D721Med (cell line): ENCODE results near the gene MVB12B.

ENCODE experiments used
- DNase-seq: peaks from one replicate; pipeline ENCODE4 v3.0.0; 2011; ENCODE audit warnings: low spot score; ENCODE audit not compliant: insufficient read length
- FAIRE-seq: peaks from 2 replicates; lab custom pipeline; 2011; peaks lifted over from hg19 to GRCh38; lab: Jason Lieb, UNC
- CTCF ChIP-seq: IDR thresholded peaks from 2 replicates; pipeline ENCODE4 v1.5.1; 2012; ENCODE audit warnings: mild to moderate bottlenecking, control low read depth; ENCODE audit not compliant: insufficient read depth; ENCODE audit errors: missing control alignments

The MVB12B gene

GRCh38 chr9:126404459-126404858 is 77.8 kb downstream of the MVB12B start:
- FAIRE-seq (no peak), DNase-seq (no peak)
- no peak for TF ChIP-seq CTCF

GRCh38 chr9:126406075-126406667 is 79.5 kb downstream of the MVB12B start:
- TF ChIP-seq CTCF = no peak
- DNase-seq (no peak), FAIRE-seq (no peak)

GRCh38 chr9:126407114-126407870 is 80.7 kb downstream of the MVB12B start:
- FAIRE-seq (no peak), DNase-seq (no peak)

GRCh38 chr9:126408004-126408403 is 81.4 kb downstream of the MVB12B start:
- FAIRE-seq (no peak), DNase-seq (no peak)
- TF ChIP-seq CTCF = no peak

More at GRCh38 chr9:126407114-126407870, 80.7 kb downstream of the MVB12B start:
- no peak for TF ChIP-seq CTCF

- TF ChIP-seq CTCF = no peak
- FAIRE-seq (no peak), DNase-seq (no peak)
Observed at GRCh38 chr9:126410229-126410628, 83.6 kb downstream of the MVB12B start.

- TF ChIP-seq CTCF = no peak
- no peak for DNase-seq
- no peak for FAIRE-seq
Observed at GRCh38 chr9:126411225-126411947, 84.8 kb downstream of the MVB12B start.
